ENCODE data around the gene ZNF667. TPM values are rescaled to one million over a fixed set of nuclear protein-coding genes. Genes with fewer than 3 reads are reported as not detected.

Gene ZNF667
- polyA plus RNA-seq, 2 of the 4 experiments (the other 2 are of a cell fraction), result not detected

DNA sequence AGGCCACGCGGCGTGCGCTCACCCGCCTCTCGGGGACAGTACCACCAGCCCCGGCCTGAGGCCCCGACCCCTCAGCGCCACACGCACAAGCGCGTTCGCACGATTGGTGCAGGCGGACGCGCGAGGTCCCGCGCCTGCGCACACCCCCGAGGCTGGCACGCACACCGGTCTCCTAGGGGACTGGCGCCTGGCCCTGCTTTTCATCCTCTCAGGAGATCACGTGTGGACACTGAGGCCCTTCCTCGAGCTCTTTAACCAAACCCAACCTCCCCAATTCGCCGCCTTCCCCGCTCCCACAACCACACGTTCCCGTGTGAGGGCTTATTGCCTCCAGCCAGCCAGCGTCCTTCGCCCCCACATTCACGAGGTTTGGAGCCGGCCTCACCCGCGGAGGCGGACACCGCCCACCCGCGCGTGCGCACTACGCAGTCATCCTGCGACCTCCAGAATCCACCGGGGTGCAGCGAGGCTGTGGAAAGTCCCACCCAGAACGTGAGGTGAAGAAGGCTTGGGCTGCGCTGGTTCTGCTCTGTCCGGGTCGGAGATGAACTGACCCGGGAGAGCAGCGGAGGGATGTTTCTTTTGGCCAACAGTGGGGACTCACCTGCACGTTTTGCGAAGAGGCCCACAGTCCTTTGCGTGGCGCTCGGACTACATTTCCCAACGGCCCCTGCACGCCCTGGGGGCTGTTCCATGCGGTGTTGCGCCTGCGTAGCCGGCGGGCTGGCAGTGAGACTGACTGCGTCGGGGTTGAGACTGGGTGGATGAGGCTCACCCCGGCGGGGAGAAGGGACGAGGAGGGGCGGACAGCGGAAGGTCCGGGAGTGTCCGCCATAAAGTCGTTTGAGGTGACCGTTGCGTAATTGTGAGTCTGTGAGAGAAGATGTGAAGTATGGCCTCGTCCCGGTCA, 539 bp upstream of the ZNF667 start:
- Histone ChIP-seq H3K9me3 (peaks cover 67% of the 10 kb centered on the region), H3K27ac (no peak overlapping the region), H3K4me3 (no peak overlapping the region), H3K4me2 (no peak overlapping the region), H3K4me1 (no peaks in the 10 kb centered on the region)
- no peak for TF ChIP-seq FOSL2 (IDR thresholded peaks at IDR 0.05)
- TF ChIP-seq FOSL2 (CRISPR knock-in tag; IDR thresholded peaks at IDR 0.05), result no peak
- TF ChIP-seq HEYL (CRISPR knock-in tag; IDR thresholded peaks at IDR 0.05), result no peak
- TF ChIP-seq SREBF2 (IDR thresholded peaks at IDR 0.05), result no peak
- no peak for TF ChIP-seq POLR2AphosphoS2 (conservative IDR thresholded peaks at IDR 0.05; ENCODE audit: low read length)
- no peak for TF ChIP-seq ZSCAN20 (CRISPR knock-in tag; IDR thresholded peaks at IDR 0.05)
- no peak for TF ChIP-seq RAD21 (conservative IDR thresholded peaks at IDR 0.05 in 1 of 2, IDR thresholded peaks at IDR 0.05 in 1 of 2)
- no peak for TF ChIP-seq CBX2 (IDR thresholded peaks at IDR 0.05; ENCODE audit: borderline replicate concordance, low read depth)
- no peak for TF ChIP-seq MAX (IDR thresholded peaks at IDR 0.05)
- no peak for TF ChIP-seq SMC3 (IDR thresholded peaks at IDR 0.05)
- TF ChIP-seq, protein P1, sequence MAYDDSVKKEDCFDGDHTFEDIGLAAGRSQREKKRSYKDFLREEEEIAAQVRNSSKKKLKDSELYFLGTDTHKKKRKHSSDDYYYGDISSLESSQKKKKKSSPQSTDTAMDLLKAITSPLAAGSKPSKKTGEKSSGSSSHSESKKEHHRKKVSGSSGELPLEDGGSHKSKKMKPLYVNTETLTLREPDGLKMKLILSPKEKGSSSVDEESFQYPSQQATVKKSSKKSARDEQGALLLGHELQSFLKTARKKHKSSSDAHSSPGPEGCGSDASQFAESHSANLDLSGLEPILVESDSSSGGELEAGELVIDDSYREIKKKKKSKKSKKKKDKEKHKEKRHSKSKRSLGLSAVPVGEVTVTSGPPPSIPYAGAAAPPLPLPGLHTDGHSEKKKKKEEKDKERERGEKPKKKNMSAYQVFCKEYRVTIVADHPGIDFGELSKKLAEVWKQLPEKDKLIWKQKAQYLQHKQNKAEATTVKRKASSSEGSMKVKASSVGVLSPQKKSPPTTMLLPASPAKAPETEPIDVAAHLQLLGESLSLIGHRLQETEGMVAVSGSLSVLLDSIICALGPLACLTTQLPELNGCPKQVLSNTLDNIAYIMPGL (CRISPR knock-in tag; IDR thresholded peaks at IDR 0.05; ENCODE audit: borderline replicate concordance), result no peak
- no peak for TF ChIP-seq CHD2 (IDR thresholded peaks at IDR 0.05; ENCODE audit: low read length, partially characterized antibody)
- TF ChIP-seq TFCP2L1 (CRISPR knock-in tag; IDR thresholded peaks at IDR 0.05), result no peak
- TF ChIP-seq, protein P2, sequence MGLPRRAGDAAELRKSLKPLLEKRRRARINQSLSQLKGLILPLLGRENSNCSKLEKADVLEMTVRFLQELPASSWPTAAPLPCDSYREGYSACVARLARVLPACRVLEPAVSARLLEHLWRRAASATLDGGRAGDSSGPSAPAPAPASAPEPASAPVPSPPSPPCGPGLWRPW (IDR thresholded peaks at IDR 0.05), result no peak
- no peak for TF ChIP-seq PBX3 (IDR thresholded peaks at IDR 0.05)
- TF ChIP-seq CHD4 (IDR thresholded peaks at IDR 0.05; ENCODE audit: borderline replicate concordance), result no peak
- TF ChIP-seq FOXS1 (CRISPR knock-in tag; IDR thresholded peaks at IDR 0.05), result no peak
- no peak for TF ChIP-seq ELK1 (IDR thresholded peaks at IDR 0.05; ENCODE audit: low read depth, low read length)
- TF ChIP-seq MYC (IDR thresholded peaks at IDR 0.05; ENCODE audit: borderline replicate concordance, low read length), result no peak
- 73% methylated on average over 76 of the region's 80 CpGs for WGBS (ENCODE audit: missing lambda C conversion rate)
- ChIA-PET CTCF (no interaction called here), POLR2A (no interaction called here)
- FAIRE-seq (no peak), ATAC-seq (no peak), DNase-seq (ENCODE audit: low read depth in 1 of 2, low spot score in 1 of 2) (no peak)

DNA sequence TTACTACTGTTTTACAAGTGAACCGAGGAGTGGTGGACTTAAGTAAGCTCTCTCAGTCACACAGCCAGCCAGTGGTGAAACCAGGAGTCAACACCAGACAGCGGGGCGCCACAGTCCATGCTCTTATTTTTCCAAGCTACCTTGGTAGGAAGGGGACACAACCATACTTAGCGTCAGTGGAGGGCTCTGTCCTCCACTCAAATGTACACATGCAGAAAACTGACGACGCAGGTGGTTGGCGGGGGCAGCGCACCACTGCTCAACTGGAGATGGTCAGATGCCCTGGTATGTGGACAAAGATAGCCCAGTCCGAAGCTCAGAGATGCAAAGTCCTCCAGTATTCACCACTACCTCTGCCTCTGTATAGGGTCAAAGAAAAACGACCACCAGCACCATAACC, 1.1 kb downstream of the ZNF667 start:
- H3K4me1 ChIP-seq, result no peaks in the 10 kb centered on the region
- ChIA-PET POLR2A (no interaction called here), CTCF (no interaction called here)
- DNase-seq (ENCODE audit: low read depth in 1 of 2, low spot score in 1 of 2), result no peak
- no peak for TF ChIP-seq TP53 (CRISPR knock-in tag; IDR thresholded peaks at IDR 0.05)
- TF ChIP-seq MAZ (IDR thresholded peaks at IDR 0.05; ENCODE audit: borderline replicate concordance, low read depth, low read length), result no peak
- no peak for TF ChIP-seq KDM5A (IDR thresholded peaks at IDR 0.05)
- no peak for TF ChIP-seq ZNF302 (CRISPR knock-in tag; IDR thresholded peaks at IDR 0.05)
- TF ChIP-seq, protein P2 (IDR thresholded peaks at IDR 0.05), result no peak
- TF ChIP-seq CHD4 (IDR thresholded peaks at IDR 0.05; ENCODE audit: borderline replicate concordance), result no peak
- no peak for TF ChIP-seq POLR2AphosphoS2 (conservative IDR thresholded peaks at IDR 0.05; ENCODE audit: low read length)
- TF ChIP-seq, protein P3, sequence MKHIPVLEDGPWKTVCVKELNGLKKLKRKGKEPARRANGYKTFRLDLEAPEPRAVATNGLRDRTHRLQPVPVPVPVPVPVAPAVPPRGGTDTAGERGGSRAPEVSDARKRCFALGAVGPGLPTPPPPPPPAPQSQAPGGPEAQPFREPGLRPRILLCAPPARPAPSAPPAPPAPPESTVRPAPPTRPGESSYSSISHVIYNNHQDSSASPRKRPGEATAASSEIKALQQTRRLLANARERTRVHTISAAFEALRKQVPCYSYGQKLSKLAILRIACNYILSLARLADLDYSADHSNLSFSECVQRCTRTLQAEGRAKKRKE (CRISPR knock-in tag; IDR thresholded peaks at IDR 0.05; ENCODE audit: low read depth), result no peak
- TF ChIP-seq NPAS2 (CRISPR knock-in tag; IDR thresholded peaks at IDR 0.05; ENCODE audit: borderline replicate concordance), result no peak
- no peak for TF ChIP-seq CBX2 (IDR thresholded peaks at IDR 0.05; ENCODE audit: borderline replicate concordance, low read depth)
- TF ChIP-seq FOXS1 (CRISPR knock-in tag; IDR thresholded peaks at IDR 0.05), result no peak
- TF ChIP-seq RARB (CRISPR knock-in tag; IDR thresholded peaks at IDR 0.05), result no peak
- no peak for TF ChIP-seq SREBF2 (IDR thresholded peaks at IDR 0.05)
- H3K4me3 ChIP-seq, result no peak overlapping the region
- no peak overlapping the region for H3K4me2 ChIP-seq
- FAIRE-seq, result no peak
- WGBS (ENCODE audit: missing lambda C conversion rate), result 21% methylated on average over 10 of the region's 10 CpGs
- ATAC-seq, result no peak
- peaks cover 69% of the 10 kb centered on the region for H3K9me3 ChIP-seq
- no peak overlapping the region for H3K27ac ChIP-seq
